ENCODE data around the gene HSPA2.

DNA sequence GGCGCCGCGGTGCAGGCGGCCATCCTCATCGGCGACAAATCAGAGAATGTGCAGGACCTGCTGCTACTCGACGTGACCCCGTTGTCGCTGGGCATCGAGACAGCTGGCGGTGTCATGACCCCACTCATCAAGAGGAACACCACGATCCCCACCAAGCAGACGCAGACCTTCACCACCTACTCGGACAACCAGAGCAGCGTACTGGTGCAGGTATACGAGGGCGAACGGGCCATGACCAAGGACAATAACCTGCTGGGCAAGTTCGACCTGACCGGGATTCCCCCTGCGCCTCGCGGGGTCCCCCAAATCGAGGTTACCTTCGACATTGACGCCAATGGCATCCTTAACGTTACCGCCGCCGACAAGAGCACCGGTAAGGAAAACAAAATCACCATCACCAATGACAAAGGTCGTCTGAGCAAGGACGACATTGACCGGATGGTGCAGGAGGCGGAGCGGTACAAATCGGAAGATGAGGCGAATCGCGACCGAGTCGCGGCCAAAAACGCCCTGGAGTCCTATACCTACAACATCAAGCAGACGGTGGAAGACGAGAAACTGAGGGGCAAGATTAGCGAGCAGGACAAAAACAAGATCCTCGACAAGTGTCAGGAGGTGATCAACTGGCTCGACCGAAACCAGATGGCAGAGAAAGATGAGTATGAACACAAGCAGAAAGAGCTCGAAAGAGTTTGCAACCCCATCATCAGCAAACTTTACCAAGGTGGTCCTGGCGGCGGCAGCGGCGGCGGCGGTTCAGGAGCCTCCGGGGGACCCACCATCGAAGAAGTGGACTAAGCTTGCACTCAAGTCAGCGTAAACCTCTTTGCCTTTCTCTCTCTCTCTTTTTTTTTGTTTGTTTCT lies 1.7 kb downstream of the HSPA2 start:
- TF ChIP-seq, protein P1, sequence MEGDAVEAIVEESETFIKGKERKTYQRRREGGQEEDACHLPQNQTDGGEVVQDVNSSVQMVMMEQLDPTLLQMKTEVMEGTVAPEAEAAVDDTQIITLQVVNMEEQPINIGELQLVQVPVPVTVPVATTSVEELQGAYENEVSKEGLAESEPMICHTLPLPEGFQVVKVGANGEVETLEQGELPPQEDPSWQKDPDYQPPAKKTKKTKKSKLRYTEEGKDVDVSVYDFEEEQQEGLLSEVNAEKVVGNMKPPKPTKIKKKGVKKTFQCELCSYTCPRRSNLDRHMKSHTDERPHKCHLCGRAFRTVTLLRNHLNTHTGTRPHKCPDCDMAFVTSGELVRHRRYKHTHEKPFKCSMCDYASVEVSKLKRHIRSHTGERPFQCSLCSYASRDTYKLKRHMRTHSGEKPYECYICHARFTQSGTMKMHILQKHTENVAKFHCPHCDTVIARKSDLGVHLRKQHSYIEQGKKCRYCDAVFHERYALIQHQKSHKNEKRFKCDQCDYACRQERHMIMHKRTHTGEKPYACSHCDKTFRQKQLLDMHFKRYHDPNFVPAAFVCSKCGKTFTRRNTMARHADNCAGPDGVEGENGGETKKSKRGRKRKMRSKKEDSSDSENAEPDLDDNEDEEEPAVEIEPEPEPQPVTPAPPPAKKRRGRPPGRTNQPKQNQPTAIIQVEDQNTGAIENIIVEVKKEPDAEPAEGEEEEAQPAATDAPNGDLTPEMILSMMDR (IDR thresholded peaks at IDR 0.05) = no peak
- TF ChIP-seq POLR2A (IDR thresholded peaks at IDR 0.05) (no peak), POLR2AphosphoS5 (IDR thresholded peaks at IDR 0.05) (no peak)

All from prostate gland (tissue), 2 donors.